PFSK-1 (cell line): ENCODE data around the gene ANKRD6.

Experiments used
- POLR2AphosphoS5 ChIP-seq: IDR thresholded peaks from 2 replicates; pipeline ENCODE4 v1.6.1; 2012; ENCODE audit warnings: low read depth, mild to moderate bottlenecking, control low read depth, low read length, moderate library complexity
- TAF1 ChIP-seq: IDR thresholded peaks from 2 replicates; pipeline ENCODE4 v1.6.1; 2012; ENCODE audit warnings: low read length, control low read depth, borderline replicate concordance; ENCODE audit not compliant: insufficient read depth
- TF ChIP-seq, protein P1 (sequence below), 2 experiments: IDR thresholded peaks; 2 replicates each; pipeline versions ENCODE4 v1.6.1 to v1.8.0; 2011 to 2012; ENCODE audit warnings: low read depth in 2 of 2, low read length in 2 of 2, control low read depth in 1 of 2, inconsistent platforms in 1 of 2, mild to moderate bottlenecking in 1 of 2, moderate library complexity in 1 of 2; ENCODE audit not compliant: insufficient read depth in 1 of 2

DNA sequence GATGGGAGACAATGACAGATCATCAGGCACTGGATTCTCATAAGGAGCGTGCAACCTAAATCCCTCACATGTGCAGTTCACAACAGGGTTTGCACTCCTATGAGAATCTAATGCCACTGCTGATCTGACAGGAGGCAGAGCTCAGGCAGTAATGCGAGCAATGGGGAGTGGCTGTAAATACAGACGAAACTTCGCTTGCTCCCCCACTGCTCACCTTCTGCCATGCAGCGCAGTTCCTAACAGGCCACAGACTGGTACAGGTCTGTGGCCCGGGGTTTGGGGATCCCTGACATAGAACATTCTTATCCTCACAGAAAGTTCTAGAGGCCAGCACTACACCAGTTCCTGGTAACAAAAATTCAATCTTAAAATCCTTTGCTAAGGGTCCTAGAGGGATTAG, 44.1 kb upstream of the ANKRD6 start:
- TF ChIP-seq, protein P1, sequence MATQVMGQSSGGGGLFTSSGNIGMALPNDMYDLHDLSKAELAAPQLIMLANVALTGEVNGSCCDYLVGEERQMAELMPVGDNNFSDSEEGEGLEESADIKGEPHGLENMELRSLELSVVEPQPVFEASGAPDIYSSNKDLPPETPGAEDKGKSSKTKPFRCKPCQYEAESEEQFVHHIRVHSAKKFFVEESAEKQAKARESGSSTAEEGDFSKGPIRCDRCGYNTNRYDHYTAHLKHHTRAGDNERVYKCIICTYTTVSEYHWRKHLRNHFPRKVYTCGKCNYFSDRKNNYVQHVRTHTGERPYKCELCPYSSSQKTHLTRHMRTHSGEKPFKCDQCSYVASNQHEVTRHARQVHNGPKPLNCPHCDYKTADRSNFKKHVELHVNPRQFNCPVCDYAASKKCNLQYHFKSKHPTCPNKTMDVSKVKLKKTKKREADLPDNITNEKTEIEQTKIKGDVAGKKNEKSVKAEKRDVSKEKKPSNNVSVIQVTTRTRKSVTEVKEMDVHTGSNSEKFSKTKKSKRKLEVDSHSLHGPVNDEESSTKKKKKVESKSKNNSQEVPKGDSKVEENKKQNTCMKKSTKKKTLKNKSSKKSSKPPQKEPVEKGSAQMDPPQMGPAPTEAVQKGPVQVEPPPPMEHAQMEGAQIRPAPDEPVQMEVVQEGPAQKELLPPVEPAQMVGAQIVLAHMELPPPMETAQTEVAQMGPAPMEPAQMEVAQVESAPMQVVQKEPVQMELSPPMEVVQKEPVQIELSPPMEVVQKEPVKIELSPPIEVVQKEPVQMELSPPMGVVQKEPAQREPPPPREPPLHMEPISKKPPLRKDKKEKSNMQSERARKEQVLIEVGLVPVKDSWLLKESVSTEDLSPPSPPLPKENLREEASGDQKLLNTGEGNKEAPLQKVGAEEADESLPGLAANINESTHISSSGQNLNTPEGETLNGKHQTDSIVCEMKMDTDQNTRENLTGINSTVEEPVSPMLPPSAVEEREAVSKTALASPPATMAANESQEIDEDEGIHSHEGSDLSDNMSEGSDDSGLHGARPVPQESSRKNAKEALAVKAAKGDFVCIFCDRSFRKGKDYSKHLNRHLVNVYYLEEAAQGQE (IDR thresholded peaks at IDR 0.05; ENCODE audit: insufficient read depth in 1 of 2, low read depth in 2 of 2, low read length in 2 of 2): no peak
- TF ChIP-seq TAF1: no peak
- TF ChIP-seq POLR2AphosphoS5: no peak
